ENCODE measurements around the gene PGLYRP2. TPM values are rescaled to one million over a fixed set of nuclear protein-coding genes. Genes with fewer than 3 reads are reported as not detected.
A peak's percentile ranks its signal among the peaks of the same experiment; 100 is the strongest.

PGLYRP2 gene
- total and polyA plus RNA-seq, 8 donors, result 0.16 TPM; not detected in 7

DNA sequence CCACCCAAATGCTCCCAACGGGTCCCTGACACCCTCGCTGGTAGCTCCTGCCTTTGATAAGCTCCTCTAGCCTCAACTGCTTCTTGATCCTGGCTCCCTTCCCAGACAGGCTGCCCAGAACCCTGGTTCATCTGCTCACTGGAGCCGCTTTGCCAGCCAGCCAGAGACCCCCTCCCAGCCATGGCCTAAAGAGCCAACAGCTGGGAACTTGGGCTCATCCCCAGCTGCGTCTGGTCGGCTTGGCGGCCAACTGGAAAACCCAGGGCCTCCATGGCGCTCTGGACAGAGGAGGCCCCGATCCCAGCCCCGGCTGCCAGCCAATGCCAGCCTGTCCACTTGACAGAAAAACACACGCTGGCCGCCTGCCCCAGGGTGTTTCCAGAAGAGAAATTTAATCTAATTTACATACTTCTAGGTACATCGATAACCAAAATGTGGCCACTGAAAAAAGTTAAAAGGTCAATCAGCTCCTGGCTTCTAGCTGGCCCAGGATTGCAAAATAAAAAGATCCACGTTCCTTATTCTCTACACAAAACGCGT, 57.5 kb downstream of the PGLYRP2 start:
- intact Hi-C loops (cut with DNase I), result no loop called here

DNA sequence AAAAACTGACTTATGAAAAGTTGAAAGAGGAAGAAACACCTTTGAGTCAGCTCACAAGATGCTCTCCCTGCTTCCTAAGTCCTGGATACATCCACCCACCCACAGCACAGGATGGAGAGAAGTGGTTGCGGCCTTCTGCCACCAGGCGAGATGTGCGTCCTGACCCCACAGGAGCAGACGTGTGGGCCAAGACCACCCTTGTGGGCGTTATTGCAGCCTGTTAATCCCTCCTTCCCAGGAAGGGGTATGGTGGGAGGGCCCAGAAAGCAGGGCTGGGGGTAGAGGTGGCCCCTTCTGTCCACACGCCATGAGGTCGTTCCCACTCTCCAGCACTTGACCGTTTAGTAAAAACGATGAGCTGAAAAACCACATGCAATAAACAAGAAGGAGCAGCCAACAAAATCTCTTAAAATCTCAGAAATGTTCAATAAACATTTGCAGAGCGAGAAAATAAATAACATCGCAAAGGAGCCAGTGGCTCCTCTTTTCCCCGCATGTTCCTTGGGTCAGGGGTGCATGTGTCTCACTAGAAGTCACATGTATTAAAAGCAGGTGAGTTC, 58.1 kb downstream of the PGLYRP2 start:
- TF ChIP-seq, protein P1, sequence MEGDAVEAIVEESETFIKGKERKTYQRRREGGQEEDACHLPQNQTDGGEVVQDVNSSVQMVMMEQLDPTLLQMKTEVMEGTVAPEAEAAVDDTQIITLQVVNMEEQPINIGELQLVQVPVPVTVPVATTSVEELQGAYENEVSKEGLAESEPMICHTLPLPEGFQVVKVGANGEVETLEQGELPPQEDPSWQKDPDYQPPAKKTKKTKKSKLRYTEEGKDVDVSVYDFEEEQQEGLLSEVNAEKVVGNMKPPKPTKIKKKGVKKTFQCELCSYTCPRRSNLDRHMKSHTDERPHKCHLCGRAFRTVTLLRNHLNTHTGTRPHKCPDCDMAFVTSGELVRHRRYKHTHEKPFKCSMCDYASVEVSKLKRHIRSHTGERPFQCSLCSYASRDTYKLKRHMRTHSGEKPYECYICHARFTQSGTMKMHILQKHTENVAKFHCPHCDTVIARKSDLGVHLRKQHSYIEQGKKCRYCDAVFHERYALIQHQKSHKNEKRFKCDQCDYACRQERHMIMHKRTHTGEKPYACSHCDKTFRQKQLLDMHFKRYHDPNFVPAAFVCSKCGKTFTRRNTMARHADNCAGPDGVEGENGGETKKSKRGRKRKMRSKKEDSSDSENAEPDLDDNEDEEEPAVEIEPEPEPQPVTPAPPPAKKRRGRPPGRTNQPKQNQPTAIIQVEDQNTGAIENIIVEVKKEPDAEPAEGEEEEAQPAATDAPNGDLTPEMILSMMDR (IDR thresholded peaks at IDR 0.05), result no peak
- FAIRE-seq (no peak), DNase-seq (peak in 1 of 6 donors; percentile 18), ATAC-seq (no peak)
- peaks cover 0 to 25% (median 15%) of the 10 kb centered on the region in 3 donors for H3K36me3 ChIP-seq
- H3K27ac ChIP-seq, result no peak overlapping the region
- no peaks in the 10 kb centered on the region for H3K9me3 ChIP-seq
- no peak overlapping the region for H3K4me3 ChIP-seq
- no peaks in the 10 kb centered on the region for H3K27me3 ChIP-seq
- intact Hi-C loops (cut with DNase I), result no loop called here
- 78 to 82% methylated on average over 12 of the region's 12 CpGs for WGBS, 2 donors
- H3K4me1 ChIP-seq, result peaks cover 13 to 20% (median 14%) of the 10 kb centered on the region in 3 donors

More for the DNA sequence above, 57.5 kb downstream of the PGLYRP2 start:
- Histone ChIP-seq H3K4me1 (peaks cover 9 to 14% (median 9%) of the 10 kb centered on the region in 3 donors), H3K9me3 (no peaks in the 10 kb centered on the region), H3K27me3 (no peaks in the 10 kb centered on the region), H3K4me3 (no peak overlapping the region), H3K36me3 (peaks cover 0 to 31% (median 15%) of the 10 kb centered on the region in 3 donors), H3K27ac (no peak overlapping the region)
- TF ChIP-seq, protein P1 (IDR thresholded peaks at IDR 0.05), result no peak
- no peak for ATAC-seq
- 64 to 72% methylated on average over 15 of the region's 15 CpGs for WGBS, 2 donors
- peak in 3 of 6 donors; percentile 48 to 77 (median 56) for DNase-seq
- FAIRE-seq, result no peak

DNA sequence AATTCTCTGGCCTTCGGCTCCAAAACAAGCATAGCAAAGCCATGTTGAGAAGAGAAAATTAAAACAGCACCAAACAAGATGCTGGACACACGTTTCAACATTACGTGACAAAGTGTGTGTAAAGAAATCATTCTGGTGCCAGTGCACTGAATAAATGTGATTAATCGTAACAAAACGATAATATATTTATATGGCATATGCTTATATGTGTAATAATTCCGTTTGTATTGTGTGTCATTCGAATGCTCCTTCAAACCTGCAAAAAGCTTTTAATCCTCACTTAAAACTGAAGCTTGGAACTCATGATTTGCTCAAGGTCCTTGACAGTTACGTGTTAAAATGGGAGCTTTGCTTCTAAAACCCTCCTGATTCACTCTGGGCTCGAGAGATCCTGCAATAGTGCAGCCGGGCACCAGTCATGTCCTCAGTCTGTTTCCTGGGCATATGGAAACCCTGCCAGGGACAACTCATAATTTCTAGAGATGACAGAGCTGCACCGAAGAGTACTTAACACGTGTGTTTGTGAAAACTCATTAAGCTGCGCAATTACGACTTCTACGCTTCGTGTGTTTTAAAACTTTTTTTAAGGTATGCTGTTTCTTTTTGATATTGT, 59.8 kb downstream of the PGLYRP2 start:
- no peaks in the 10 kb centered on the region for H3K9me3 ChIP-seq
- H3K27me3 ChIP-seq, result no peaks in the 10 kb centered on the region
- 12 to 14% methylated on average over 16 of the region's 16 CpGs for WGBS, 2 donors
- TF ChIP-seq, protein P1 (IDR thresholded peaks at IDR 0.05), result peak in 1 of 4 donors; percentile 3
- FAIRE-seq, result no peak
- DNase-seq, result no peak
- peaks cover 0 to 14% (median 7%) of the 10 kb centered on the region in 3 donors for H3K36me3 ChIP-seq
- H3K27ac ChIP-seq, result no peak overlapping the region
- peak overlapping the region; percentile 4 to 98 (median 59) for H3K4me3 ChIP-seq
- peaks cover 13 to 22% (median 17%) of the 10 kb centered on the region in 3 donors for H3K4me1 ChIP-seq
- intact Hi-C loops (cut with DNase I), result no loop called here
- ATAC-seq, result peak in 1 of 4 donors; percentile 2

Small RNAs within 50 kb of the gene (microRNA-seq; reads per million reads assigned to microRNA genes)
- gene MIR1470, result 0 reads per million in 2 donors

Other genes starting within 250 kb of the PGLYRP2 start
- under 1 TPM in 4 of 6 donors, not detected in 2; 0.09 to 0.59 (median 0.17) TPM for gene EPHX3, start 247.1 kb downstream of the PGLYRP2 start, total RNA-seq
- gene EPHX3, start 247.1 kb downstream of the PGLYRP2 start, polyA plus RNA-seq, result under 1 TPM in 1 of 2 donors, not detected in 1; 0.16 TPM
- 10 to 100 TPM; 36.2 to 53.3 (median 39.9) TPM for gene BRD4, start 147.0 kb downstream of the PGLYRP2 start, total RNA-seq
- gene BRD4, start 147.0 kb downstream of the PGLYRP2 start, polyA plus RNA-seq, result 10 to 100 TPM; 16.9 to 41.2 TPM
- 10 to 100 TPM; 14.7 to 23.1 (median 16.5) TPM for gene AKAP8, start 99.7 kb downstream of the PGLYRP2 start, total RNA-seq
- gene AKAP8, start 99.7 kb downstream of the PGLYRP2 start, polyA plus RNA-seq, result 10 to 100 TPM; 23.5 to 25.9 TPM
- gene AKAP8L, start 60.5 kb downstream of the PGLYRP2 start, total RNA-seq, result 10 to 100 TPM; 32.7 to 74.8 (median 47.7) TPM
- gene AKAP8L, start 60.5 kb downstream of the PGLYRP2 start, polyA plus RNA-seq, result 100 to 1,000 TPM; 167 to 239 TPM
- 10 to 100 TPM; 11.0 to 20.7 (median 15.7) TPM for gene WIZ, start 29.5 kb downstream of the PGLYRP2 start, total RNA-seq
- gene WIZ, start 29.5 kb downstream of the PGLYRP2 start, polyA plus RNA-seq, result 10 to 100 TPM; 15.5 to 23.2 TPM
- 1 to 10 TPM in 3 of 6 donors, under 1 TPM in 3; 0.83 to 4.1 (median 1.3) TPM for gene RASAL3, start 15.0 kb downstream of the PGLYRP2 start, total RNA-seq
- gene RASAL3, start 15.0 kb downstream of the PGLYRP2 start, polyA plus RNA-seq, result 1 to 10 TPM; 1.8 to 7.5 TPM
- under 1 TPM in 1 of 6 donors, not detected in 5; 0.06 TPM for gene CYP4F22, start 29.0 kb upstream of the PGLYRP2 start, total RNA-seq
- not detected for gene CYP4F22, start 29.0 kb upstream of the PGLYRP2 start, polyA plus RNA-seq
- gene CYP4F8, start 135.7 kb upstream of the PGLYRP2 start, total RNA-seq, result not detected
- not detected for gene CYP4F8, start 135.7 kb upstream of the PGLYRP2 start, polyA plus RNA-seq
- gene CYP4F3, start 161.4 kb upstream of the PGLYRP2 start, total RNA-seq, result 1 to 10 TPM in 1 of 6 donors, under 1 TPM in 5; 0.25 to 1.1 (median 0.47) TPM
- 1 to 10 TPM in 1 of 2 donors, under 1 TPM in 1; 0.23 to 1.8 TPM for gene CYP4F3, start 161.4 kb upstream of the PGLYRP2 start, polyA plus RNA-seq
- gene CYP4F12, start 193.6 kb upstream of the PGLYRP2 start, total RNA-seq, result 1 to 10 TPM in 1 of 6 donors, under 1 TPM in 5; 0.28 to 2.0 (median 0.63) TPM
- gene CYP4F12, start 193.6 kb upstream of the PGLYRP2 start, polyA plus RNA-seq, result 1 to 10 TPM; 3.4 to 6.1 TPM
- not detected for gene OR10H2, start 248.5 kb upstream of the PGLYRP2 start, total RNA-seq
- not detected for gene OR10H2, start 248.5 kb upstream of the PGLYRP2 start, polyA plus RNA-seq

Measured in pancreas (tissue), 10 donors.